H1 (cell line): Measurements from ENCODE around the gene MAPRE2. TPM values are rescaled to one million over a fixed set of nuclear protein-coding genes. Genes with fewer than 3 reads are reported as not detected.

Experiments used
- CBX8 ChIP-seq: fragments of 300-800, 300-1000 bp; sonication (generic); IDR thresholded peaks from 2 replicates; pipeline ENCODE4 v1.7.1; 2016; ENCODE audit warnings: low read depth, low read length, borderline replicate concordance
- CHD1 ChIP-seq: IDR thresholded peaks from 2 replicates; pipeline ENCODE4 v1.6.1; 2012; ENCODE audit warnings: low read depth, low read length, improper control_type of control experiment
- CHD7 ChIP-seq: fragments of 300-600 bp; sonication (generic); IDR thresholded peaks from 2 replicates; pipeline ENCODE4 v1.7.1; 2012; ENCODE audit warnings: low read length, moderate library complexity, mild to moderate bottlenecking, inconsistent platforms; ENCODE audit not compliant: insufficient replicate concordance
- FOSL1 ChIP-seq: IDR thresholded peaks from 2 replicates; pipeline ENCODE4 v1.6.1; 2011; ENCODE audit warnings: mild to moderate bottlenecking, low read depth, low read length, moderate library complexity; ENCODE audit not compliant: insufficient read depth
- MAX ChIP-seq: IDR thresholded peaks from 2 replicates; pipeline ENCODE4 v1.6.1; 2012; ENCODE audit warnings: inconsistent platforms
- YY1 ChIP-seq: IDR thresholded peaks from 2 replicates; pipeline ENCODE4 v1.6.1; 2011; ENCODE audit warnings: low read depth, mild to moderate bottlenecking, low read length
- polyA plus RNA-seq, 7 experiments: library from polyadenylated mRNA; depleted of rRNA in 3 of 7; stranded (reverse) in 5 of 7; unstranded in 2 of 7; fragments of >200 nt in 5 of 7; fragments of 200-250 nt in 2 of 7; gene quantifications; 1 replicate in 5 of 7; 2 replicates in 1 of 7; 4 replicates in 1 of 7; pipeline versions ENCODE4 v1.2.1 to v1.2.3, GENCODE V29; 2011 to 2013; ENCODE audit warnings: missing spikeins in 2 of 7, mixed read lengths in 2 of 7
- total RNA-seq: library from RNA; stranded (reverse); fragmentation: NEBNext Ultra II Directional; extraction: Animal tissue kit (Norgen Biotek cat#: 25700); gene quantifications from 2 replicates; pipeline ENCODE4 v1.2.1, GENCODE V29; 2021

Gene MAPRE2
- total and polyA plus RNA-seq, 2 of the 8 experiments (the other 6 are each of a cell fraction or from before 2014, with no cell fraction given): 32.6 to 33.1 TPM

GRCh38 chr18:35084494-35085449, 43.6 kb downstream of the MAPRE2 start (continued):
- TF ChIP-seq CHD7 (no peak), FOSL1 (no peak), MAX (no peak), CBX8 (no peak), YY1 (no peak), CHD1 (no peak)
- TF ChIP-seq, all 59 proteins: peak for 0
